ENCODE data around the gene DCBLD1. TPM values are rescaled to one million over a fixed set of nuclear protein-coding genes. Genes with fewer than 3 reads are reported as not detected.

The DCBLD1 gene
- total and polyA plus RNA-seq, 7 donors = 2.3 to 16.3 (median 6.8) TPM

DNA sequence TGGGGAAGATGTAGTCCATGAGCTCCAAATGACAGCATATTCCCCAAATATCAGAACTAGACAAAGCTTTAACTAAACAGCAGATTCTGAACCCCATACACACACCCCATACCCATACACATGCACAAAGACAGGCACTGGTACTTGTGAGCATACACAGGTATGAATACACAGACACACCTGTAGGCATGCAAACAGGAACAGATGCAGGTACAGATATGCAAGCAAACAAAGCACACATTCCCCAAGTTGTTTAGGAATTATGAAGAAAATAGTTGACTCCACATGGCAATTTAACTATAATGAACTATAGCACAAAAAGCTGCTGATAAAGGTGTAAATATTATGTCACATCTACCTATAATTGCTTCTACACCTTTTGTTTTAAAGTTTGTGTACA lies 103.2 kb downstream of the DCBLD1 start:
- peaks cover 0 to 13% (median 0%) of the 10 kb centered on the region in 4 donors for H3K36me3 ChIP-seq
- H3K27me3 ChIP-seq = no peaks in the 10 kb centered on the region
- TF ChIP-seq POLR2A (IDR thresholded peaks at IDR 0.05) = no peak
- no peak for TF ChIP-seq EP300 (IDR thresholded peaks at IDR 0.05)
- TF ChIP-seq POLR2AphosphoS5 (IDR thresholded peaks at IDR 0.05) = no peak
- TF ChIP-seq, protein P1, sequence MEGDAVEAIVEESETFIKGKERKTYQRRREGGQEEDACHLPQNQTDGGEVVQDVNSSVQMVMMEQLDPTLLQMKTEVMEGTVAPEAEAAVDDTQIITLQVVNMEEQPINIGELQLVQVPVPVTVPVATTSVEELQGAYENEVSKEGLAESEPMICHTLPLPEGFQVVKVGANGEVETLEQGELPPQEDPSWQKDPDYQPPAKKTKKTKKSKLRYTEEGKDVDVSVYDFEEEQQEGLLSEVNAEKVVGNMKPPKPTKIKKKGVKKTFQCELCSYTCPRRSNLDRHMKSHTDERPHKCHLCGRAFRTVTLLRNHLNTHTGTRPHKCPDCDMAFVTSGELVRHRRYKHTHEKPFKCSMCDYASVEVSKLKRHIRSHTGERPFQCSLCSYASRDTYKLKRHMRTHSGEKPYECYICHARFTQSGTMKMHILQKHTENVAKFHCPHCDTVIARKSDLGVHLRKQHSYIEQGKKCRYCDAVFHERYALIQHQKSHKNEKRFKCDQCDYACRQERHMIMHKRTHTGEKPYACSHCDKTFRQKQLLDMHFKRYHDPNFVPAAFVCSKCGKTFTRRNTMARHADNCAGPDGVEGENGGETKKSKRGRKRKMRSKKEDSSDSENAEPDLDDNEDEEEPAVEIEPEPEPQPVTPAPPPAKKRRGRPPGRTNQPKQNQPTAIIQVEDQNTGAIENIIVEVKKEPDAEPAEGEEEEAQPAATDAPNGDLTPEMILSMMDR (IDR thresholded peaks at IDR 0.05) = no peak
- H3K27ac ChIP-seq = no peak overlapping the region
- no peak for DNase-seq
- intact Hi-C loops (cut with DNase I) = no loop called here
- H3K4me1 ChIP-seq = no peaks in the 10 kb centered on the region
- H3K4me3 ChIP-seq = no peak overlapping the region
- no peaks in the 10 kb centered on the region for H3K9me3 ChIP-seq

DNA sequence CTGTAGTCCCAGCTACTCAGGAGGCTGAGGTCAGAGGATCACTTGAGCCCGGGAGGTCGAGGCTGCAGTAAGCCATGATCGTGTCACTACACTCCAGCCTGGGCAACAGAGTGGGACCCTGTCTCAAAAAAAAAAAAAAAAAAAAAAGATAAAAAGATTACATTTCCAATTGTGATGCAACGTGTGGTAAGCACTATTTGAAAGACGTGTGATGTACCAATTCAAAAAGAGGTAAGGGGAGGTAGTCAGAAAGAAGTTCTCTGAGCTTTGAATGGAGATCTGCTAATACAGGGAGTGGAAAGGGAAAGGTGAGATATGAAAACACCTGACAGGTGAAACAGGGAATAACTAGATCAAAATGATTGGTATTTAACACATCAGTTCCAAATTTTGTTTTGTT lies 108.0 kb downstream of the DCBLD1 start:
- H3K27me3 ChIP-seq = no peaks in the 10 kb centered on the region
- intact Hi-C loops (cut with DNase I) = no loop called here
- DNase-seq = no peak
- no peak for TF ChIP-seq POLR2AphosphoS5 (IDR thresholded peaks at IDR 0.05)
- no peak for TF ChIP-seq EP300 (IDR thresholded peaks at IDR 0.05)
- TF ChIP-seq, protein P1 (IDR thresholded peaks at IDR 0.05) = no peak
- TF ChIP-seq POLR2A (IDR thresholded peaks at IDR 0.05) = no peak
- H3K9me3 ChIP-seq = no peaks in the 10 kb centered on the region
- no peak overlapping the region for H3K4me3 ChIP-seq
- 88 to 96% methylated on average over 5 of the region's 5 CpGs for WGBS, 2 donors
- no peak overlapping the region for H3K27ac ChIP-seq
- peaks cover 0 to 13% (median 0%) of the 10 kb centered on the region in 4 donors for H3K36me3 ChIP-seq
- H3K4me1 ChIP-seq = no peaks in the 10 kb centered on the region

DNA sequence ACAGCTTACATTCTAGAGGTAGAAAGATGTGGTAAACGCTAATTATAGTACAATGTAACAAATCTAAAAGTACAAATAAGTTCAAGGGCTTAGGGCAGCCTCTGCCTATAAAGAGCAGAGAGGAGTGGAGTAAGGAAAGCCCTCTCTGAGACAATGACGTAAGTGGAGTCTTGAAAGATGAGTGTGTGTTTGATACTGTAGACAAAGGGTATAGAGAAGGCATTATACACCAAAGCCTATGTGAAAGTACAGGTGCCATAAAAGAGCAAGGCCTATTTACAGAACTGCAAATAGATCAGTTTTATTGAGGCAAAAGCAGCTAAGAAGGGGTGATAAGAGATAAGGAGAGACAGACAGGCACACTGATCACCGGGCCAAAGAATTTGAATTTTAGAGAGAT lies 108.9 kb downstream of the DCBLD1 start:
- H3K27ac ChIP-seq = no peak overlapping the region
- no peaks in the 10 kb centered on the region for H3K9me3 ChIP-seq
- no peak overlapping the region for H3K4me3 ChIP-seq
- no peaks in the 10 kb centered on the region for H3K4me1 ChIP-seq
- no peak for DNase-seq
- H3K27me3 ChIP-seq = no peaks in the 10 kb centered on the region
- WGBS, 2 donors = 24 to 71% methylated on average over 3 of the region's 3 CpGs
- TF ChIP-seq, protein P1 (IDR thresholded peaks at IDR 0.05) = no peak
- TF ChIP-seq EP300 (IDR thresholded peaks at IDR 0.05) (no peak), POLR2AphosphoS5 (IDR thresholded peaks at IDR 0.05) (no peak), POLR2A (IDR thresholded peaks at IDR 0.05) (no peak)
- intact Hi-C loops (cut with DNase I) = no loop called here
- peaks cover 0 to 13% (median 0%) of the 10 kb centered on the region in 4 donors for H3K36me3 ChIP-seq

DNA sequence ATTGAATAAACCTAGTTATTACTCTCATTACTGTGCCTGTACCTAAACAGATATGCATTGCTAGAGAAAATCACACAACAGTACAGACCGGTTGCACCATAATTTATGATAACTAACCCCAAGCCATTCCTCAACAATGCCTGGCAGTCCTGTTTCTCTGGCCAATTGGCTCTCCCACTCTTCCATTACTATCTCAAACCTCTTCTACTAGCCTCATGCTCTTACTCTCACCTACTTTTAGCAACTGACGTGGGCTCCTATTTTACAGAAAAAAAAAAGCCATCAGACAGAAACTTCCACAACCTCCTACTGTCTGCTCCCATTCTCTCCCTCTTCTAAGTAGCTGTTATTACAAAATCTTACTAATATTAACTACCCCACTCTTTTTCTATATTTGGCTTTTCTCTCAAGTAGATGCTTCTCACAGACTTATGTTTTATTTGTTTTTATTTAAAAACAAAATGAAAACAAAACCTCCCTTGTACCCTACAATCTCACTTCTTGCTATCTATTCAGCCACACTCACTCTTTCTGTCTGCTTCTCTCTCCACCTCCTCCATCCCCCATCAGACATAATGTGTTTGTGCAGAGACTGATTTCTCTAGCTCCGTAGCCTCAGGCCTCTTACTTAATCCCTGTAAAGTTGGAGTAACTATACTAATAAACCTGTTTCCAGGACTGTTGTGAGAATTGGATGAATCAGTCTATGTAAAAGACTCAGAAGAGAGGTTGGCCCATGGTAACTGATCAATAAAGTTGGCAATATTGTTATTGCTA lies 110.7 kb downstream of the DCBLD1 start:
- Histone ChIP-seq H3K9me3 (no peaks in the 10 kb centered on the region), H3K27me3 (no peaks in the 10 kb centered on the region), H3K4me1 (no peaks in the 10 kb centered on the region), H3K4me3 (no peak overlapping the region), H3K27ac (no peak overlapping the region), H3K36me3 (peaks cover 0 to 13% (median 0%) of the 10 kb centered on the region in 4 donors)
- WGBS, 2 donors = 75 to 92% methylated on average over 3 of the region's 3 CpGs
- intact Hi-C loops (cut with DNase I) = no loop called here
- DNase-seq = no peak
- no peak for TF ChIP-seq EP300 (IDR thresholded peaks at IDR 0.05)
- TF ChIP-seq POLR2A (IDR thresholded peaks at IDR 0.05) = no peak
- no peak for TF ChIP-seq POLR2AphosphoS5 (IDR thresholded peaks at IDR 0.05)
- TF ChIP-seq, protein P1 (IDR thresholded peaks at IDR 0.05) = no peak
